HepG2 (cell line): Measurements from ENCODE around the gene GMNN. TPM values are rescaled to one million over a fixed set of nuclear protein-coding genes. Genes with fewer than 3 reads are reported as not detected.

ENCODE experiments used
- ATAC-seq: fragments of 200-7000 bp; cut with Tn5 transposase; 3 replicates; pipeline ENCODE4 v1.9.1; 2020; ENCODE audit warnings: mild to moderate bottlenecking, moderate library complexity
- BruUV-seq: library from RNA; stranded (reverse); fragments of 400-500 nt; replicated peaks from 2 replicates; lab custom pipeline; 2021; lab: Mats Ljungman, UMichigan
- CTCF ChIA-PET: fragments of 300-600 bp; formaldehyde crosslinking; extraction: SDS; loops from one replicate; lab custom pipeline; 2021; ENCODE audit warnings: low total read pairs, inconsistent platforms, low intra/inter-chr PET ratio; lab: Yijun Ruan, JAX
- POLR2A ChIA-PET: fragments of 350-600 bp; sonication (Branson Sonifier 250); formaldehyde crosslinking; loops from one replicate; lab custom pipeline; 2020; ENCODE audit warnings: antibody characterized with exemption, inconsistent platforms; lab: Yijun Ruan, JAX
- DNase-seq: peaks from one replicate; pipeline ENCODE4 v3.0.0-alpha.2; 2015; ENCODE audit warnings: low spot score
- FAIRE-seq: peaks from 3 replicates; lab custom pipeline; 2011; peaks lifted over from hg19 to GRCh38; lab: Jason Lieb, UNC
- H2AFZ ChIP-seq: one replicate; pipeline ENCODE4 v1.6.1; 2011; ENCODE audit warnings: low read length, inconsistent platforms
- H3K27ac ChIP-seq: fragments of 300-600 bp; 3 replicates; pipeline ENCODE4 v1.8.0; 2011; ENCODE audit warnings: mixed run types, mild to moderate bottlenecking, mixed read lengths, low read length, inconsistent platforms; ENCODE audit not compliant: insufficient read depth; ENCODE audit errors: extremely low read length
- H3K27me3 ChIP-seq, 2 experiments: fragments of 200-600 bp in 1 of 2; 2 replicates in 1 of 2; 3 replicates in 1 of 2; pipeline versions ENCODE4 v1.6.0 to v1.8.0; 2011; ENCODE audit warnings: low read length in 2 of 2, mild to moderate bottlenecking in 2 of 2, moderate library complexity in 2 of 2, inconsistent platforms in 1 of 2; ENCODE audit not compliant: insufficient read depth in 2 of 2, control insufficient read depth in 1 of 2
- H3K36me3 ChIP-seq, 2 experiments: fragments of 200-600 bp in 1 of 2; replicated peaks in 1 of 2; 2 replicates in 1 of 2; 3 replicates in 1 of 2; pipeline versions ENCODE4 v1.5.1 to v1.8.0; 2011; ENCODE audit warnings: low read length in 2 of 2, inconsistent platforms in 1 of 2; ENCODE audit not compliant: insufficient read depth in 2 of 2, control insufficient read depth in 1 of 2
- H3K4me1 ChIP-seq: 2 replicates; pipeline ENCODE4 v1.5.1; 2012; ENCODE audit warnings: low read length, inconsistent platforms; ENCODE audit not compliant: insufficient read depth
- H3K4me2 ChIP-seq: 2 replicates; pipeline ENCODE4 v1.6.0; 2011; ENCODE audit warnings: low read depth, low read length, inconsistent platforms
- H3K4me3 ChIP-seq, 3 experiments: fragments of 200-600 bp in 1 of 3; sonication (generic), shearing (Covaris generic) in 1 of 3; replicated peaks in 1 of 3; 2 replicates each; pipeline ENCODE4 v1.5.1; 2011 to 2016; ENCODE audit warnings: low read length in 3 of 3, inconsistent platforms in 2 of 3, low read depth in 2 of 3, mild to moderate bottlenecking in 2 of 3, control low read depth in 1 of 3, mixed read lengths in 1 of 3; ENCODE audit not compliant: insufficient read depth in 1 of 3
- H3K79me2 ChIP-seq: one replicate; pipeline ENCODE4 v1.6.1; 2011; ENCODE audit warnings: low read length, inconsistent platforms; ENCODE audit not compliant: insufficient read depth
- H3K9ac ChIP-seq: 2 replicates; pipeline ENCODE4 v1.6.0; 2011; ENCODE audit warnings: mild to moderate bottlenecking, low read depth, low read length, inconsistent platforms; ENCODE audit not compliant: insufficient read depth
- H3K9me3 ChIP-seq: 2 replicates; pipeline ENCODE4 v1.5.1; 2012; ENCODE audit warnings: mild to moderate bottlenecking, low read length
- H4K20me1 ChIP-seq: 2 replicates; pipeline ENCODE4 v1.6.0; 2011; ENCODE audit warnings: inconsistent platforms, mild to moderate bottlenecking, low read length, moderate library complexity; ENCODE audit not compliant: insufficient read depth
- SMAD1 ChIP-seq: sonication (generic); formaldehyde crosslinking; IDR thresholded peaks from 2 replicates; pipeline ENCODE4 v1.4.0; 2020; ENCODE audit warnings: missing genetic modification reagents, low read depth, mild to moderate bottlenecking, borderline replicate concordance
- STAG1 ChIP-seq: sonication (generic); formaldehyde crosslinking; IDR thresholded peaks from 2 replicates; pipeline ENCODE4 v1.4.0; 2020; ENCODE audit warnings: missing genetic modification reagents
- ZNF850 ChIP-seq: sonication (generic); formaldehyde crosslinking; conservative IDR thresholded peaks from 2 replicates; pipeline ENCODE4 v1.9.0; 2021; ENCODE audit warnings: mild to moderate bottlenecking, missing genetic modification reagents
- WGBS: methylation state at CpG from one replicate; pipeline ENCODE4 v1.1.6; 2017; ENCODE audit warnings: low lambda C conversion rate; 5-methylcytosine and 5-hydroxymethylcytosine counted together
- in situ Hi-C: cut with HindIII; loops from 2 replicates; pipeline ENCODE4 v1.10.0; 2017; ENCODE audit warnings: low pct_unique_long_range_greater_than_20kb; ENCODE audit not compliant: extremely low pct_ligation_motif_present
- intact Hi-C: fragments of 100-400 bp; cut with micrococcal nuclease; formaldehyde crosslinking; loops from one replicate; pipeline ENCODE4 v1.10.0; 2022; ENCODE audit not compliant: unreplicated experiment
- polyA plus RNA-seq, 8 experiments: library from polyadenylated mRNA; depleted of rRNA in 3 of 8; stranded (reverse) in 7 of 8; unstranded in 1 of 8; fragments of >200 nt; fragmentation: Illumina TruSeq in 4 of 8; extraction: Trizol in 4 of 8; gene quantifications; 2 replicates each; pipeline versions ENCODE4 v1.2.1 to v1.2.3, GENCODE V29; 2011 to 2016; ENCODE audit warnings: low read depth in 4 of 8, missing spikeins in 1 of 8, mixed read lengths in 1 of 8; ENCODE audit not compliant: insufficient read depth in 1 of 8
- total RNA-seq, 5 experiments: library from RNA; depleted of rRNA; stranded (reverse); fragments of >200 nt; fragmentation: Illumina TruSeq; extraction: Trizol; gene quantifications; 2 replicates each; pipeline ENCODE4 v1.2.3, GENCODE V29; 2016; ENCODE audit warnings: low read depth in 1 of 5
- TF ChIP-seq, protein P1 (sequence below): sonication (generic); formaldehyde crosslinking; IDR thresholded peaks from 2 replicates; pipeline ENCODE4 v1.5.1; 2020; ENCODE audit warnings: mild to moderate bottlenecking, missing genetic modification reagents, moderate library complexity
- TF ChIP-seq, protein P2 (sequence below): sonication (generic); IDR thresholded peaks from 2 replicates; pipeline ENCODE4 v1.6.1; 2016; ENCODE audit warnings: low read depth, borderline replicate concordance

The GMNN gene
- total and polyA plus RNA-seq, 2 of the 13 experiments (the other 11 are each of a cell fraction or from before 2014, with no cell fraction given): 61.8 to 154 TPM

DNA sequence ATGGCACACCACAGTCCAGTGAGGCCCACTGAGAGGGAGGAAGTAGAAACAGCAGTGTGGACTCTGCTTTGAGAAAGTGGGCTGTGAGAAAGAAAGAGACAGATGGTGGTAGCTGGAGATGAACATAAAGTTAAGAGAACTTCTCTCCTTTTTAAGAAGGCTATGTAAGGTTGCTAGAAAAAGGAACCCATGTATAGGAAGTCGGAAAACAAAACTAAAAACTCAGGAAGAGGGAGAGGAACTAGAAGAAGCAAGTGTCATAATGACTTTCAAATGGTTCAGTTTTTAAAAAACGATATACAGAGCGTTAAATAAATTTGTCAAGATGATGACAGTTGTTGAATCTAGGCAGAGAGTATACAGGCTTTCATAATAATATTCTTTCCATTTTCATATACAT is 25.4 kb upstream of the GMNN start:
- ATAC-seq (no peak), FAIRE-seq (no peak), DNase-seq (no peak)
- ChIA-PET POLR2A (interaction anchor here (0.7 kb wide), 1 partner anchor 22 kb away, joined by 3 read pairs; no protein-coding TSS in a partner anchor), CTCF (no interaction called here)
- no peaks in the 10 kb centered on the region for H4K20me1 ChIP-seq
- WGBS: 22% methylated on average over 3 of the region's 3 CpGs
- peaks cover 11% of the 10 kb centered on the region for H3K9me3 ChIP-seq
- H3K79me2 ChIP-seq: no peaks in the 10 kb centered on the region
- no peaks in the 10 kb centered on the region for H3K36me3 ChIP-seq
- in situ Hi-C loops (no loop called here), intact Hi-C loops (no loop called here)
- peaks cover 16% of the 10 kb centered on the region for H3K4me1 ChIP-seq
- no peak overlapping the region for H3K9ac ChIP-seq
- BruUV-seq: no TSS peak
- peaks cover 0 to 7% of the 10 kb centered on the region in 2 experiments; a peak in 1 of 5 replicates for H3K27me3 ChIP-seq
- H3K4me3 ChIP-seq: no peak overlapping the region
- H2AFZ ChIP-seq: no peak overlapping the region
- no peak overlapping the region for H3K4me2 ChIP-seq
- TF ChIP-seq SMAD1 (CRISPR knock-in tag) (no peak), ZNF850 (CRISPR knock-in tag) (no peak), STAG1 (no peak)
- TF ChIP-seq, protein P1, sequence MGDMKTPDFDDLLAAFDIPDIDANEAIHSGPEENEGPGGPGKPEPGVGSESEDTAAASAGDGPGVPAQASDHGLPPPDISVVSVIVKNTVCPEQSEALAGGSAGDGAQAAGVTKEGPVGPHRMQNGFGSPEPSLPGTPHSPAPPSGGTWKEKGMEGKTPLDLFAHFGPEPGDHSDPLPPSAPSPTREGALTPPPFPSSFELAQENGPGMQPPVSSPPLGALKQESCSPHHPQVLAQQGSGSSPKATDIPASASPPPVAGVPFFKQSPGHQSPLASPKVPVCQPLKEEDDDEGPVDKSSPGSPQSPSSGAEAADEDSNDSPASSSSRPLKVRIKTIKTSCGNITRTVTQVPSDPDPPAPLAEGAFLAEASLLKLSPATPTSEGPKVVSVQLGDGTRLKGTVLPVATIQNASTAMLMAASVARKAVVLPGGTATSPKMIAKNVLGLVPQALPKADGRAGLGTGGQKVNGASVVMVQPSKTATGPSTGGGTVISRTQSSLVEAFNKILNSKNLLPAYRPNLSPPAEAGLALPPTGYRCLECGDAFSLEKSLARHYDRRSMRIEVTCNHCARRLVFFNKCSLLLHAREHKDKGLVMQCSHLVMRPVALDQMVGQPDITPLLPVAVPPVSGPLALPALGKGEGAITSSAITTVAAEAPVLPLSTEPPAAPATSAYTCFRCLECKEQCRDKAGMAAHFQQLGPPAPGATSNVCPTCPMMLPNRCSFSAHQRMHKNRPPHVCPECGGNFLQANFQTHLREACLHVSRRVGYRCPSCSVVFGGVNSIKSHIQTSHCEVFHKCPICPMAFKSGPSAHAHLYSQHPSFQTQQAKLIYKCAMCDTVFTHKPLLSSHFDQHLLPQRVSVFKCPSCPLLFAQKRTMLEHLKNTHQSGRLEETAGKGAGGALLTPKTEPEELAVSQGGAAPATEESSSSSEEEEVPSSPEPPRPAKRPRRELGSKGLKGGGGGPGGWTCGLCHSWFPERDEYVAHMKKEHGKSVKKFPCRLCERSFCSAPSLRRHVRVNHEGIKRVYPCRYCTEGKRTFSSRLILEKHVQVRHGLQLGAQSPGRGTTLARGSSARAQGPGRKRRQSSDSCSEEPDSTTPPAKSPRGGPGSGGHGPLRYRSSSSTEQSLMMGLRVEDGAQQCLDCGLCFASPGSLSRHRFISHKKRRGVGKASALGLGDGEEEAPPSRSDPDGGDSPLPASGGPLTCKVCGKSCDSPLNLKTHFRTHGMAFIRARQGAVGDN (CRISPR knock-in tag): no peak
- TF ChIP-seq, protein P2, sequence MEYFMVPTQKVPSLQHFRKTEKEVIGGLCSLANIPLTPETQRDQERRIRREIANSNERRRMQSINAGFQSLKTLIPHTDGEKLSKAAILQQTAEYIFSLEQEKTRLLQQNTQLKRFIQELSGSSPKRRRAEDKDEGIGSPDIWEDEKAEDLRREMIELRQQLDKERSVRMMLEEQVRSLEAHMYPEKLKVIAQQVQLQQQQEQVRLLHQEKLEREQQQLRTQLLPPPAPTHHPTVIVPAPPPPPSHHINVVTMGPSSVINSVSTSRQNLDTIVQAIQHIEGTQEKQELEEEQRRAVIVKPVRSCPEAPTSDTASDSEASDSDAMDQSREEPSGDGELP: no peak
- TF ChIP-seq, all 625 proteins: peak for 0
- H3K27ac ChIP-seq: no peak overlapping the region
